Measurements from ENCODE around the gene COX14.

GRCh38 chr12:50129290-50129689 lies 17.3 kb downstream of the COX14 start:
- TF ChIP-seq, protein P1, sequence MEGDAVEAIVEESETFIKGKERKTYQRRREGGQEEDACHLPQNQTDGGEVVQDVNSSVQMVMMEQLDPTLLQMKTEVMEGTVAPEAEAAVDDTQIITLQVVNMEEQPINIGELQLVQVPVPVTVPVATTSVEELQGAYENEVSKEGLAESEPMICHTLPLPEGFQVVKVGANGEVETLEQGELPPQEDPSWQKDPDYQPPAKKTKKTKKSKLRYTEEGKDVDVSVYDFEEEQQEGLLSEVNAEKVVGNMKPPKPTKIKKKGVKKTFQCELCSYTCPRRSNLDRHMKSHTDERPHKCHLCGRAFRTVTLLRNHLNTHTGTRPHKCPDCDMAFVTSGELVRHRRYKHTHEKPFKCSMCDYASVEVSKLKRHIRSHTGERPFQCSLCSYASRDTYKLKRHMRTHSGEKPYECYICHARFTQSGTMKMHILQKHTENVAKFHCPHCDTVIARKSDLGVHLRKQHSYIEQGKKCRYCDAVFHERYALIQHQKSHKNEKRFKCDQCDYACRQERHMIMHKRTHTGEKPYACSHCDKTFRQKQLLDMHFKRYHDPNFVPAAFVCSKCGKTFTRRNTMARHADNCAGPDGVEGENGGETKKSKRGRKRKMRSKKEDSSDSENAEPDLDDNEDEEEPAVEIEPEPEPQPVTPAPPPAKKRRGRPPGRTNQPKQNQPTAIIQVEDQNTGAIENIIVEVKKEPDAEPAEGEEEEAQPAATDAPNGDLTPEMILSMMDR (IDR thresholded peaks at IDR 0.05) = no peak
- no peak for TF ChIP-seq EZH2 (IDR thresholded peaks at IDR 0.05)
- no peak for TF ChIP-seq EZH2phosphoT487 (IDR thresholded peaks at IDR 0.05)

Data from neural progenitor cell (in vitro differentiated cells).